ENCODE measurements around the gene PLXNA2. TPM values are rescaled to one million over a fixed set of nuclear protein-coding genes. Genes with fewer than 3 reads are reported as not detected.

The PLXNA2 gene
- total RNA-seq, 1 experiment from 2014 or later = 0.06 TPM

GRCh38 chr1:208251015-208251414, 6.8 kb upstream of the PLXNA2 start:
- Histone ChIP-seq H3K27me3 (replicated peaks; ENCODE audit: insufficient read depth, low read depth, low read length, poor library complexity) (peaks cover 57% of the 10 kb centered on the region), H3K9me3 (ENCODE audit: low read depth, low read length, poor library complexity, severe bottlenecking) (no peaks in the 10 kb centered on the region), H3K36me3 (ENCODE audit: insufficient read depth, low read length, poor library complexity, severe bottlenecking) (no peaks in the 10 kb centered on the region), H3K27ac (ENCODE audit: low read depth, low read length, poor library complexity, severe bottlenecking) (no peak overlapping the region), H3K4me3 (ENCODE audit: low read depth, low read length, poor library complexity, severe bottlenecking) (no peak overlapping the region), H3K4me1 (ENCODE audit: insufficient read depth, low read length, poor library complexity, severe bottlenecking) (no peaks in the 10 kb centered on the region)
- ChIA-PET POLR2A (ENCODE audit: low non-redundant PET) (no interaction called here), CTCF (no interaction called here)
- TF ChIP-seq CTCF (conservative IDR thresholded peaks at IDR 0.05; ENCODE audit: low read depth, low read length) (no peak), EZH2 (IDR thresholded peaks at IDR 0.05; ENCODE audit: borderline replicate concordance, low read depth, low read length, poor library complexity, severe bottlenecking) (no peak)
- DNase-seq (ENCODE audit: low spot score) = no peak
- intact Hi-C loops (cut with micrococcal nuclease; ENCODE audit: unreplicated experiment) = no loop called here
- no TSS peak for BruUV-seq (replicated peaks)

- Histone ChIP-seq H3K27ac (ENCODE audit: low read depth, low read length, poor library complexity, severe bottlenecking) (no peak overlapping the region), H3K36me3 (ENCODE audit: insufficient read depth, low read length, poor library complexity, severe bottlenecking) (no peaks in the 10 kb centered on the region), H3K27me3 (replicated peaks; ENCODE audit: insufficient read depth, low read depth, low read length, poor library complexity) (peaks cover 61% of the 10 kb centered on the region), H3K4me3 (ENCODE audit: low read depth, low read length, poor library complexity, severe bottlenecking) (no peak overlapping the region), H3K9me3 (ENCODE audit: low read depth, low read length, poor library complexity, severe bottlenecking) (no peaks in the 10 kb centered on the region), H3K4me1 (ENCODE audit: insufficient read depth, low read length, poor library complexity, severe bottlenecking) (no peaks in the 10 kb centered on the region)
- ChIA-PET POLR2A (ENCODE audit: low non-redundant PET) (no interaction called here), CTCF (interaction anchor here (0.6 kb wide), 1 partner anchor 229 kb away, joined by 3 read pairs; no protein-coding TSS in a partner anchor)
- DNase-seq (ENCODE audit: low spot score) = no peak
- no TSS peak for BruUV-seq (replicated peaks)
- intact Hi-C loops (cut with micrococcal nuclease; ENCODE audit: unreplicated experiment) = no loop called here
- TF ChIP-seq CTCF (conservative IDR thresholded peaks at IDR 0.05; ENCODE audit: low read depth, low read length) = no peak
- no peak for TF ChIP-seq EZH2 (IDR thresholded peaks at IDR 0.05; ENCODE audit: borderline replicate concordance, low read depth, low read length, poor library complexity, severe bottlenecking)
These were observed 6.4 kb upstream of the PLXNA2 start for GRCh38 chr1:208250613-208251012.

GRCh38 chr1:208248991-208249696, 5.0 kb upstream of the PLXNA2 start:
- CTCF ChIA-PET = no interaction called here
- intact Hi-C loops (cut with micrococcal nuclease; ENCODE audit: unreplicated experiment) = no loop called here
- Histone ChIP-seq H3K4me1 (ENCODE audit: insufficient read depth, low read length, poor library complexity, severe bottlenecking) (peaks cover 4% of the 10 kb centered on the region), H3K4me3 (ENCODE audit: low read depth, low read length, poor library complexity, severe bottlenecking) (no peak overlapping the region), H3K27me3 (replicated peaks; ENCODE audit: insufficient read depth, low read depth, low read length, poor library complexity) (peaks cover 67% of the 10 kb centered on the region), H3K27ac (ENCODE audit: low read depth, low read length, poor library complexity, severe bottlenecking) (no peak overlapping the region), H3K9me3 (ENCODE audit: low read depth, low read length, poor library complexity, severe bottlenecking) (no peaks in the 10 kb centered on the region), H3K36me3 (ENCODE audit: insufficient read depth, low read length, poor library complexity, severe bottlenecking) (no peaks in the 10 kb centered on the region)
- POLR2A ChIA-PET (ENCODE audit: low non-redundant PET) = no interaction called here
- DNase-seq (ENCODE audit: low spot score) = no peak
- TF ChIP-seq CTCF (conservative IDR thresholded peaks at IDR 0.05; ENCODE audit: low read depth, low read length) (no peak), EZH2 (IDR thresholded peaks at IDR 0.05; ENCODE audit: borderline replicate concordance, low read depth, low read length, poor library complexity, severe bottlenecking) (no peak)
- no TSS peak for BruUV-seq (replicated peaks)
